Ectodermal cell (in vitro differentiated cells): ENCODE measurements around the gene GPC3.

ENCODE experiments used
- H3K27ac ChIP-seq: 2 replicates; pipeline ENCODE4 v1.7.0; 2013; ENCODE audit warnings: mild to moderate bottlenecking, low read depth, low read length; ENCODE audit not compliant: insufficient read depth, poor library complexity, severe bottlenecking
- H3K27me3 ChIP-seq: 2 replicates; pipeline ENCODE4 v1.7.0; 2013; ENCODE audit warnings: mild to moderate bottlenecking, low read length; ENCODE audit not compliant: insufficient read depth, control insufficient read depth, poor library complexity, severe bottlenecking
- H3K36me3 ChIP-seq: one replicate; pipeline ENCODE4 v1.7.0; 2013; ENCODE audit warnings: low read length; ENCODE audit not compliant: control insufficient read depth, insufficient read depth
- H3K4me1 ChIP-seq: one replicate; pipeline ENCODE4 v1.7.0; 2013; ENCODE audit warnings: low read length; ENCODE audit not compliant: control insufficient read depth, insufficient read depth
- H3K4me3 ChIP-seq: 2 replicates; pipeline ENCODE4 v1.7.0; 2013; ENCODE audit warnings: low read depth, low read length, control low read depth; ENCODE audit not compliant: insufficient read depth
- H3K9me3 ChIP-seq: 2 replicates; pipeline ENCODE4 v1.7.0; 2013; ENCODE audit warnings: mild to moderate bottlenecking, low read length, moderate library complexity; ENCODE audit not compliant: control insufficient read depth
- WGBS, 2 experiments: methylation state at CpG; one replicate each; pipeline ENCODE4 v1.1.7; 2013; ENCODE audit warnings: missing lambda C conversion rate in 2 of 2; 5-methylcytosine and 5-hydroxymethylcytosine counted together

The GPC3 gene

DNA sequence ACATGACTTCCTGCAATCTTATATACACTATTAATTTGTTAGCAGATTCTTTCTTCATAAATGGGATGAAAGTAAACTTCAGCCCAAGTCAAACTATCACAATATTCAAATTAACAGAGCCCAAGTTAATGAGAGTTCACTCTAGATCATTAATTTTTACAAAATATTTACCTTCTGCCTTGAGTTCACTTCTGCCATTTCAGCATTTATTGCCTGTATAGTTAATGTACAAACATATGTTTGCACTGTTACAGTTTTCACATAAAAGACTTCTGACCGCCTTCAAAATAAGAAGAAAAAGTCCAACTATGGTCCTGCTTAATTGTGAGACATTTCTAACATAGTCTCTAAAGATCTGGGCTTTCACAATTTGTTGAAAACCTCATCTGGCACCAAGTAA is 46.9 kb downstream of the GPC3 start:
- WGBS, 2 experiments: 83% methylated on average over 1 of the region's 1 CpG; no CpG with 5 or more reads in 1 of the 2 experiments
- Histone ChIP-seq H3K27ac (no peak overlapping the region), H3K9me3 (no peaks in the 10 kb centered on the region), H3K4me1 (peaks cover 9% of the 10 kb centered on the region), H3K4me3 (no peak overlapping the region), H3K27me3 (no peaks in the 10 kb centered on the region), H3K36me3 (no peaks in the 10 kb centered on the region)

DNA sequence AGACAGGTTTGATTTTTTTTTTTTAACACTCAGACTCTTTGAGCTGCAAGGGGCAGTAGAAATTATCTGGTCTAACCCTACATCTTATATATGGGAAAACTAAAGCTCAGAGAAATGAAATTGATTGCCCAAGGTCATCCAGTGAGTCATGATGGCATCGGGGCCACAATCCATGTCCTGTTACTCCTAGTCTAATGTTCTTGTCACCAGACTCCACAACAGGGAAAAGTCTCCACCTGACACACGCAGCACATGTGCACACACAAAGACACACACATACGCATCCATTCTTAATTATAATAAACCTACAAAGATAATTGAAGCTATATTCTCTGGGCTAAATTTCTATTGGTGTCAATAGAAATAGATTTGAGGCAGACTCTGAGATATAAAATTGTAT is 48.4 kb downstream of the GPC3 start:
- Histone ChIP-seq H3K4me3 (no peak overlapping the region), H3K4me1 (peaks cover 9% of the 10 kb centered on the region), H3K27ac (no peak overlapping the region), H3K9me3 (no peaks in the 10 kb centered on the region), H3K36me3 (no peaks in the 10 kb centered on the region), H3K27me3 (no peaks in the 10 kb centered on the region)
- 96 to 100% methylated on average over 1 to 3 of the region's 3 CpGs for WGBS, 2 experiments

DNA sequence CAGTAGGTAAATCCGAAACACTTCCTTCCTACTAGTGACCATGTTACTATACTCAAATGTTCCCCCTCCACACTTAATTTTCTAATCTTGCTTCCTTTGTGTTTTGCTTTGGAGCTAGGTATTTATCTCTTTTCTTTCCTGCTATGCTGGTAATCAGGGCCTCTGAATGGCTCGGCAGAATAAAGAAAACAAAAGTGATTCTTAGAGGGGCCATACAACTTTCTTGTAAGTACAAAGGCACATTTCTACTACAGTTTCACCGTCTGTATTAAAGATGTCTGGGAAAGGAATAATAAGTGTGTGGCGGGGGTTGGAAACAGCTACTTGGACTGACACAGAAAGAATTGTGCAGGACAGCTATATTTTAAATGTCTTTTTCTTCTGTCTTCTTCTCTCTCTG is 50.3 kb downstream of the GPC3 start:
- H3K27ac ChIP-seq: no peak overlapping the region
- no peaks in the 10 kb centered on the region for H3K9me3 ChIP-seq
- H3K27me3 ChIP-seq: no peaks in the 10 kb centered on the region
- 71 to 100% methylated on average over 1 of the region's 4 CpGs for WGBS, 2 experiments
- H3K36me3 ChIP-seq: no peaks in the 10 kb centered on the region
- H3K4me3 ChIP-seq: no peak overlapping the region
- H3K4me1 ChIP-seq: peaks cover 9% of the 10 kb centered on the region

DNA sequence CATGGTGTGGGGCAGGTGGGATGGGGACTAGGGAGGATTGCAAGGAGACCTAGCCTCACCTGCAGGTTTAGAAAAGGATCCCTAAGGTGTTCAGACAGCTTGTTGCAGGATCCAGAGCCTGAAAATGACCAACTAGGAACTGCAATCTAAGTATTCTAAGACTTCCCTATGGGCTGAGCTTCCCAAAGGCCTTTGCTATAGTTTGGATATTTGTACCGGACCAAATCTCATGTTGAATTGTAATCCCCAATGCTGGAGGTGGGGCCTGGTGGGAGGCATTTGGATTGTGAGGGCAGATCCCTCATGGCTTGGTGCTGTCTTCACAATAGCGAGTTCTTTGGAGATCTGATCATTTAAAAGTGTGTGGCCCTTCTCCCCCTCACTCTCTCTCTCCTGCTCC is 52.1 kb downstream of the GPC3 start:
- Histone ChIP-seq H3K36me3 (no peaks in the 10 kb centered on the region), H3K27ac (no peak overlapping the region), H3K4me3 (no peak overlapping the region), H3K4me1 (peaks cover 9% of the 10 kb centered on the region), H3K9me3 (no peaks in the 10 kb centered on the region), H3K27me3 (no peaks in the 10 kb centered on the region)
- WGBS, 2 experiments: 89 to 100% methylated on average over 2 of the region's 2 CpGs

DNA sequence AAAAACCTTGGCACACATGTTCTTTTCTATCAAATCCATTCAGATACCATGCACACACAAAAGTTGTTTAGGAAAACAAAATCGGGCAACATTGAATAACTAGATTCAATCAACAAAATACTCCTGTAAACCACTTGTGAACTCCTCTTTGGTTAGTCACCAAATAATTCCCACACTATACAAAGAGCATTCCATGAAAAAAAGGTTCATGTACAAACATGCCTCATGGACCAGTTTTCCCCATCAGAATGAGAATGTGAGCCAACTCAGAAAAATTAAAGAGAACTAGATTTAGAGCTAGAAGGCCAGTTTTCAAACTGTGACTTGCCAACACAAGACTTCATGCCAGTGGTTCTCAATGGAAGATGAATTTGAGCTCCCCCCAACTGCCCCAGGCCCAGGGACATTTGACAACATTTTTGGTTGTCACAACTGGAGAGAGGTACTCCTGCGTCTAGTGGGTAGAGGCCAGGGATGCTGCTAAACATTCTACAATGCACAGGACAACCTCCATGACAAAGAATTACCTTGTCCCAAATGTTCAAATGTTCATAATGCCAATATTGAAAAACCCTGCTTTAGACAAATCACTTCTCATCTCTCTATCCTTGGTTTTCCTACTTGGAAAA is 55.4 kb downstream of the GPC3 start:
- H3K27me3 ChIP-seq: no peaks in the 10 kb centered on the region
- H3K4me3 ChIP-seq: no peak overlapping the region
- H3K36me3 ChIP-seq: no peaks in the 10 kb centered on the region
- H3K9me3 ChIP-seq: no peaks in the 10 kb centered on the region
- peaks cover 2% of the 10 kb centered on the region for H3K4me1 ChIP-seq
- no peak overlapping the region for H3K27ac ChIP-seq
- WGBS, 2 experiments: 93 to 96% methylated on average over 1 to 2 of the region's 2 CpGs

DNA sequence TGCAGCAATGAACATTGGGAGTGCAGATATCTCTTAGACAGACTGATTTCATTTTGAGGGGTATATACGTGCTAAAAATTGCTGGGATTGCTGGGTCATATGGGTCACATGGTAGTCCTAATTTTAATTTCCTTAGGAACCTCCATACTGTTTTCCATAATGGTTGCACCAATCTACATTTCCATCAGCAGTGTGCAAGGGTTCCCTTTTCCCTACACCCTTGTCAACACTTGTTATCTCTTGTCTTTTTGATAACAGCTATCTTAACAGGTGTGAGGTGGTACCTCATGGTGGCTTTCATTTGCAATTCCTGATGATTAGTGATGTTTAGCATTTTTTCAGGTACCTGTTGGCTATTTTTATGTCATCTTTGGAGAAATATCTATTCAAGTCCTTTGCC is 57.0 kb downstream of the GPC3 start:
- H3K27ac ChIP-seq: no peak overlapping the region
- no peaks in the 10 kb centered on the region for H3K36me3 ChIP-seq
- 89 to 100% methylated on average over 1 of the region's 1 CpG for WGBS, 2 experiments
- H3K4me3 ChIP-seq: no peak overlapping the region
- no peaks in the 10 kb centered on the region for H3K27me3 ChIP-seq
- no peaks in the 10 kb centered on the region for H3K9me3 ChIP-seq
- H3K4me1 ChIP-seq: no peaks in the 10 kb centered on the region

DNA sequence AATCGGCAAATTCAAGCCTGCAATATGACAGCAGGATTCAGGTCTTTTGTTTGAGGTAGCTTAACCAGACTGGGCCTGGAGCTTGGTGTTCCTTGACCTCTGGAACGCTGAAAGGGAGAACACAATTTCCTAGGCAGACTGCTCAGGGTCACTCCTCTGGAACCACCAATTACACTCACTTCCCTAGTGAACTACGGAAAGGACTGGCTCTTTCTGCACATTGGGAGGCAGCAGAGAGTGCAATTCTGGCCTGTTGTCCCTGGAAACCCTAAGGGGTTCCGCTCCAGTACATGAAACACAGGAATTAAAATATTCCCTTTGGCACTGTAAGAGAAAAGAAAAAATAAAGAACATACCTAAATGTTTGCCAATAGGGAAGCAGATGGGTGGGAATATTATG is 58.6 kb downstream of the GPC3 start:
- H3K4me1 ChIP-seq: no peaks in the 10 kb centered on the region
- H3K9me3 ChIP-seq: no peaks in the 10 kb centered on the region
- H3K4me3 ChIP-seq: no peak overlapping the region
- no peak overlapping the region for H3K27ac ChIP-seq
- no peaks in the 10 kb centered on the region for H3K36me3 ChIP-seq
- H3K27me3 ChIP-seq: no peaks in the 10 kb centered on the region
- 28 to 43% methylated on average over 3 to 4 of the region's 4 CpGs for WGBS, 2 experiments

DNA sequence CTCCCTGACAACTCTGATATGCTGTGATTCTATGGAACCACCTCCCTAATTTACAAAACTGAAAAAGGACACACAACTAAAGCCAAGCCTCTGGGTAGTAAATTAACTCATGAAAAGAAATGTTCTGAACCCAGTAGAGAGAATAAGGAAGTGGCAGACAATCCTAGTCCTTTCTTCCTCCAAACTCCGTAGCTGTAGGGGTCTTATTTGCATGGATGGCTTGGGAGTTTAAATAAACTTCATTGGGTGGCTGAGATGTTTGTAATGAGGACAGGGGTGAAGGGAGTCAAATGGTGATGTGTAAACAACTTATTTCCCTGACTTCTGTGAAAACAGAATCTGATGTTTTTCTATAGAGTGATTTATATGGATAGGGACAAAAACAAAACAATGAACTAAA is 59.3 kb downstream of the GPC3 start:
- Histone ChIP-seq H3K36me3 (no peaks in the 10 kb centered on the region), H3K27ac (no peak overlapping the region), H3K4me1 (no peaks in the 10 kb centered on the region), H3K9me3 (no peaks in the 10 kb centered on the region), H3K4me3 (no peak overlapping the region), H3K27me3 (no peaks in the 10 kb centered on the region)
- 23% methylated on average over 1 of the region's 1 CpG; no CpG with 5 or more reads in 1 of the 2 experiments for WGBS, 2 experiments

DNA sequence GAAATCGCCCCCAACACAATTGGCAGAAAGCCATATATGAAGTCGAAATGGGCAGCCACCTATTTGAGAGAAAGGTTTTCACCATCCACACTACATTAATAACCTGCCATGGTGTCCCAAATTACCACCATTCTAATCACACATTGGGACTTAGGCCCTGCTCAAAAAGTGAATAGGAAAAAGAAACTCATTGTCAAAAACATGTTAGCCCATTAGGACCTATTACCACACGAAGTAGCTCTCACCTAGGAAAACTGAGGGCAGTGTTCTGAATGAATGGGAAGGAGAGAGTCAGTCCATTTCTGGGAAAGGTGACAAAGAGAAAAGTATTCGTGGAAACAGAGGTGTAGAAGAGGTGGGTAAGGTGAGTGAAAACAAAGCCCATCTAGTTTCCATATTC is 60.8 kb downstream of the GPC3 start:
- 90 to 97% methylated on average over 4 of the region's 4 CpGs for WGBS, 2 experiments
- Histone ChIP-seq H3K4me3 (no peak overlapping the region), H3K36me3 (no peaks in the 10 kb centered on the region), H3K27ac (no peak overlapping the region), H3K4me1 (peaks cover 3% of the 10 kb centered on the region), H3K27me3 (no peaks in the 10 kb centered on the region), H3K9me3 (no peaks in the 10 kb centered on the region)

DNA sequence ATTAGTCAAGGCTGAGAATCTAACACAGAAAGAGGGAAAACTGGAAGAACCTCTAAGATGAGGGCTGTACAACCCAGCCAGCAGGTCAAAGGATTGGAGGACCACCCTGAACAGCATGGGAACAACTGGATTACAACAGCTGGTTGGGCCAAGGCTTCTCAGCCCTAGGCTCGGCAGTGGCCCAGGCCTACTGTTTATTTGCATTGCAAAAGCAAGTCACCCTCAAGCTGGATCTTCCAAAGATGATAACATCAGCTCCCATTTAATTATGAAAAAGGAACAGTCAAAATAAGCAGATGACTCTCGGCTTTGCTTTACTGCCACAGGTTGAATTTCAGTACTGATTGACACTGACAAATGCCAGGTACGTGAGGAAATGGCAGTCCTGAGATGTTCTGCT is 61.8 kb downstream of the GPC3 start:
- H3K4me3 ChIP-seq: no peak overlapping the region
- peaks cover 3% of the 10 kb centered on the region for H3K4me1 ChIP-seq
- no peak overlapping the region for H3K27ac ChIP-seq
- H3K36me3 ChIP-seq: no peaks in the 10 kb centered on the region
- no peaks in the 10 kb centered on the region for H3K27me3 ChIP-seq
- H3K9me3 ChIP-seq: no peaks in the 10 kb centered on the region
- WGBS, 2 experiments: 75 to 86% methylated on average over 3 of the region's 3 CpGs

DNA sequence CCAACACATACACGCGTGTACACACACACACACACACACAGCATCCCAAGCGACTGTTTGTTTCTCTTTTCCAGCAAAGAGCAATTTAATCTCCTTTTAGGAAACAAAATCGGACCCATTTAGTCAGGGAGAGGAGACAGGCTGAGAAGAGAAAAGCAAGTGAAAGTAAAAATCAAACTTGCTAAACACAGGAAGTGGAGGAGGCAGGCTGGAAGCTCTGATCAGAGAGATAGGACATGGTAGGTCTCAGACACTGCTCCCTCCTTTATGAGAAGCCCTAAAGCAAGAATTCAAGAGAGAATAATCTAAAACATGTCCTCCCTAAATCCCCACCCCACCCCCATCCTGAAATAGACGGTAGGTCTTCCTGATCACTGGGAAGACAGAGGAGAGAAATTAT is 62.3 kb downstream of the GPC3 start:
- Histone ChIP-seq H3K4me3 (no peak overlapping the region), H3K36me3 (no peaks in the 10 kb centered on the region), H3K4me1 (peaks cover 3% of the 10 kb centered on the region), H3K9me3 (no peaks in the 10 kb centered on the region), H3K27me3 (no peaks in the 10 kb centered on the region), H3K27ac (no peak overlapping the region)
- WGBS, 2 experiments: 84 to 95% methylated on average over 5 of the region's 5 CpGs
